HG03196 (cell line): ENCODE measurements around the gene DAGLB.
"Not testable (repeated sequence)": the region's sequence is repeated elsewhere in the genome, so short reads cannot be mapped to it uniquely, and the experiment has no call there.

Experiments used
- ATAC-seq: cut with Tn5 transposase; IDR thresholded peaks from one replicate; pipeline ENCODE4 v1.9.1; 2021; ENCODE audit not compliant: unreplicated experiment

The DAGLB gene

GRCh38 chr7:6401536-6401935 is 46.2 kb downstream of the DAGLB start:
- no peak for ATAC-seq

- not testable (repeated sequence) for ATAC-seq
Observed at GRCh38 chr7:6400243-6401105, 47.3 kb downstream of the DAGLB start.

GRCh38 chr7:6399351-6399750 is 48.4 kb downstream of the DAGLB start:
- ATAC-seq: no peak

- ATAC-seq: no peak
Observed at GRCh38 chr7:6398943-6399342, 48.8 kb downstream of the DAGLB start.

GRCh38 chr7:6397759-6398495 is 49.8 kb downstream of the DAGLB start:
- not testable (repeated sequence) for ATAC-seq

GRCh38 chr7:6395898-6396595 is 51.7 kb downstream of the DAGLB start:
- ATAC-seq: no peak

- no peak for ATAC-seq
Observed at GRCh38 chr7:6394114-6394513, 53.6 kb downstream of the DAGLB start.

GRCh38 chr7:6393667-6394056 is 54.1 kb downstream of the DAGLB start:
- no peak for ATAC-seq

GRCh38 chr7:6392712-6393666 is 54.8 kb downstream of the DAGLB start:
- peak; percentile 49 for ATAC-seq

- no peak for ATAC-seq
Observed at GRCh38 chr7:6389728-6390127, 58.0 kb downstream of the DAGLB start.

GRCh38 chr7:6387734-6388294 is 59.9 kb downstream of the DAGLB start:
- no peak for ATAC-seq

GRCh38 chr7:6386779-6387178 is 61.0 kb downstream of the DAGLB start:
- ATAC-seq: no peak

- no peak for ATAC-seq
Observed at GRCh38 chr7:6385909-6386560, 61.7 kb downstream of the DAGLB start.

GRCh38 chr7:6385110-6385781 is 62.5 kb downstream of the DAGLB start:
- no peak for ATAC-seq

GRCh38 chr7:6384327-6384726 is 63.4 kb downstream of the DAGLB start:
- ATAC-seq: no peak

- no peak for ATAC-seq
Observed at GRCh38 chr7:6382817-6383216, 64.9 kb downstream of the DAGLB start.

GRCh38 chr7:6381846-6382245 is 65.9 kb downstream of the DAGLB start:
- ATAC-seq: not testable (repeated sequence)

GRCh38 chr7:6380310-6381095 is 67.3 kb downstream of the DAGLB start:
- ATAC-seq: no peak
